Stomach (tissue), 4 donors: ENCODE data around the gene FCHSD2.

Experiments used
- EP300 ChIP-seq: sonication (generic); formaldehyde crosslinking; IDR thresholded peaks from one replicate; pipeline ENCODE4 v1.6.1; 2017; ENCODE audit warnings: antibody characterized with exemption
- TF ChIP-seq, protein P1 (sequence below), 7 experiments: fragments of 450-650 bp in 4 of 7; fragments of 200-600 bp in 3 of 7; sonication (generic) in 3 of 7; IDR thresholded peaks; one replicate each; pipeline ENCODE4 v1.5.1; 2016 to 2019; ENCODE audit warnings: antibody characterized with exemption in 7 of 7, control low read depth in 2 of 7, mild to moderate bottlenecking in 1 of 7

DNA sequence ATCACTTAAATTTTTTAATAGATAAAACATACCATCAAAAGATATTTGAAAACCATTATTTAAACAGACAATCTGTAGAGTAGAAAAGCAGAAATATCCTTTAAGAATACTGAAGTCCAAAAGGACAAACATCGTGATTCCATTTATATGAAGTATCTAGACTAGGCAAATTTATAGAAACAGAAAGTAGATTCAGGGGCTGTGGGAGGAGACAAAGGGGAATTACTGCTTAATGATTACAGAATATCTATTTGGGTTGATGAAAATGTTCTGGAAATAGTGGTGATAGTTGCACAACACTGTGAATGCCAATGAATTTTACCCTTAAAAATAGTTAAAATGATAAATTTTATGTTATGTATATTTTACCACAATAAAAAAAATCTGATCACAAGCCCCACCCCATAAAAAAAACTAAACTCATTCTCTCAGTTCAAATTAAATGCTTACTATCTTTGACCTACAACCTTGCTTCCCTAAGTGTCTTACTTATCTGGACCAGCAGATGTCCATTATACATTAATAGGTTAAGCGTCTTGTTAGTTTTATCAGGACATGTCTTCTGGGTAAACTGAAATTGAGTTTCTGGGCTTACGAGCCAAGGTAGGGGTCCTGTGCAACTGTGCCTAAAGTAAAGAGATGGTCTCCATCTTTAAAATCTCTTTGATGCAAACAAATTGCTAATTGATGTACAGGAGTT, 86.3 kb downstream of the FCHSD2 start:
- no peak for TF ChIP-seq EP300
- TF ChIP-seq, protein P1, sequence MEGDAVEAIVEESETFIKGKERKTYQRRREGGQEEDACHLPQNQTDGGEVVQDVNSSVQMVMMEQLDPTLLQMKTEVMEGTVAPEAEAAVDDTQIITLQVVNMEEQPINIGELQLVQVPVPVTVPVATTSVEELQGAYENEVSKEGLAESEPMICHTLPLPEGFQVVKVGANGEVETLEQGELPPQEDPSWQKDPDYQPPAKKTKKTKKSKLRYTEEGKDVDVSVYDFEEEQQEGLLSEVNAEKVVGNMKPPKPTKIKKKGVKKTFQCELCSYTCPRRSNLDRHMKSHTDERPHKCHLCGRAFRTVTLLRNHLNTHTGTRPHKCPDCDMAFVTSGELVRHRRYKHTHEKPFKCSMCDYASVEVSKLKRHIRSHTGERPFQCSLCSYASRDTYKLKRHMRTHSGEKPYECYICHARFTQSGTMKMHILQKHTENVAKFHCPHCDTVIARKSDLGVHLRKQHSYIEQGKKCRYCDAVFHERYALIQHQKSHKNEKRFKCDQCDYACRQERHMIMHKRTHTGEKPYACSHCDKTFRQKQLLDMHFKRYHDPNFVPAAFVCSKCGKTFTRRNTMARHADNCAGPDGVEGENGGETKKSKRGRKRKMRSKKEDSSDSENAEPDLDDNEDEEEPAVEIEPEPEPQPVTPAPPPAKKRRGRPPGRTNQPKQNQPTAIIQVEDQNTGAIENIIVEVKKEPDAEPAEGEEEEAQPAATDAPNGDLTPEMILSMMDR (IDR thresholded peaks at IDR 0.05) = no peak
